ENCODE measurements around the gene SLC38A1. TPM values are rescaled to one million over a fixed set of nuclear protein-coding genes. Genes with fewer than 3 reads are reported as not detected.

The SLC38A1 gene
- total RNA-seq, 2 donors from 2014 or later = 79.6 to 116 TPM

- Histone ChIP-seq H3K4me1 (peaks cover 0 to 24% of the 10 kb centered on the region in 2 donors), H3K27ac (no peak overlapping the region), H3K9me3 (no peaks in the 10 kb centered on the region), H3K36me3 (no peaks in the 10 kb centered on the region), H3K4me3 (no peak overlapping the region), H3K27me3 (no peaks in the 10 kb centered on the region)
- DNase-seq (ENCODE audit: low spot score) = no peak
- TF ChIP-seq, protein P1, sequence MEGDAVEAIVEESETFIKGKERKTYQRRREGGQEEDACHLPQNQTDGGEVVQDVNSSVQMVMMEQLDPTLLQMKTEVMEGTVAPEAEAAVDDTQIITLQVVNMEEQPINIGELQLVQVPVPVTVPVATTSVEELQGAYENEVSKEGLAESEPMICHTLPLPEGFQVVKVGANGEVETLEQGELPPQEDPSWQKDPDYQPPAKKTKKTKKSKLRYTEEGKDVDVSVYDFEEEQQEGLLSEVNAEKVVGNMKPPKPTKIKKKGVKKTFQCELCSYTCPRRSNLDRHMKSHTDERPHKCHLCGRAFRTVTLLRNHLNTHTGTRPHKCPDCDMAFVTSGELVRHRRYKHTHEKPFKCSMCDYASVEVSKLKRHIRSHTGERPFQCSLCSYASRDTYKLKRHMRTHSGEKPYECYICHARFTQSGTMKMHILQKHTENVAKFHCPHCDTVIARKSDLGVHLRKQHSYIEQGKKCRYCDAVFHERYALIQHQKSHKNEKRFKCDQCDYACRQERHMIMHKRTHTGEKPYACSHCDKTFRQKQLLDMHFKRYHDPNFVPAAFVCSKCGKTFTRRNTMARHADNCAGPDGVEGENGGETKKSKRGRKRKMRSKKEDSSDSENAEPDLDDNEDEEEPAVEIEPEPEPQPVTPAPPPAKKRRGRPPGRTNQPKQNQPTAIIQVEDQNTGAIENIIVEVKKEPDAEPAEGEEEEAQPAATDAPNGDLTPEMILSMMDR (IDR thresholded peaks at IDR 0.05) = no peak
Measured at GRCh38 chr12:46219132-46219876, 49.5 kb downstream of the SLC38A1 start.

GRCh38 chr12:46218322-46219095, 50.3 kb downstream of the SLC38A1 start:
- no peak for DNase-seq (ENCODE audit: low spot score)
- no peak overlapping the region for H3K4me3 ChIP-seq
- H3K9me3 ChIP-seq = no peaks in the 10 kb centered on the region
- peaks cover 0 to 24% of the 10 kb centered on the region in 2 donors for H3K4me1 ChIP-seq
- H3K27ac ChIP-seq = no peak overlapping the region
- TF ChIP-seq, protein P1 (IDR thresholded peaks at IDR 0.05) = no peak
- no peaks in the 10 kb centered on the region for H3K36me3 ChIP-seq
- H3K27me3 ChIP-seq = no peaks in the 10 kb centered on the region

DNA sequence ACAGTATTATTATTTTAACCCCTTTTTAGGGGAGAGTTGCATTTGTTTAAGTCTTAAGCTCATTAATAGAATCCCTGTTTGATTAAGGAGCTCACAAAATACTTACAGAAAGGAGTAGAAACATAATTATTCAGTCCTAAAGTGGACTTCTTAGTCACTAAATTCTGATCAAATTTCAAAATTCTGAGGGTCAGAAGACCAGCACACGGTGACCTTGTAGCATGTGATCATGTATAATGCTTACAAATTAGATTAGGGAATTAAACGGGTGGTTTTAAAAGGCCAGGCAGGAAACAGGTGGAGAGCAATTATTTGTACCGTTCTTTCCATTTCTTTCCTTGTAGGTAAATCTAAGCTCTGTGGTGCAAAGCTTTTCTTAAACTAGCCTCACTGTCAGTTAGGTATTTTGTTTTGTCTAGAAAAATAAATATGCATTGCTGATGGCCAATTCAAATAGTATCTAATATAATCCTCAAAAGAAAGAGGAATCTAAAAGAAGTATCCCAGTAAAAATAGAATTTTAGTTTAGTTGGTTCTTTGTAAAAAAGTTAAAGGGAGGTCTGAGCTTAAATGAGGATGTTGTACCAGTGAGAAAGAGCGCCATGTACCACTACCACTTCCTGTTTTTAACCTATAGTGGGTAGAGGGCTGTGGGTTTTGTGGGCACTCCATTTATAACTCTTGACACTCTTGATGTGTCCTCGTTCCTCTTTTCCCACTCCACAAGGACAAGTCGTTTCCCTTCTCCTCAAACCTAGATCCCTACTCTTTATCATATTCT, 51.1 kb downstream of the SLC38A1 start:
- TF ChIP-seq, protein P1 (IDR thresholded peaks at IDR 0.05) = no peak
- Histone ChIP-seq H3K27ac (no peak overlapping the region), H3K4me3 (no peak overlapping the region), H3K27me3 (no peaks in the 10 kb centered on the region), H3K9me3 (no peaks in the 10 kb centered on the region), H3K36me3 (no peaks in the 10 kb centered on the region), H3K4me1 (peaks cover 0 to 24% of the 10 kb centered on the region in 2 donors)
- DNase-seq (ENCODE audit: low spot score) = no peak

DNA sequence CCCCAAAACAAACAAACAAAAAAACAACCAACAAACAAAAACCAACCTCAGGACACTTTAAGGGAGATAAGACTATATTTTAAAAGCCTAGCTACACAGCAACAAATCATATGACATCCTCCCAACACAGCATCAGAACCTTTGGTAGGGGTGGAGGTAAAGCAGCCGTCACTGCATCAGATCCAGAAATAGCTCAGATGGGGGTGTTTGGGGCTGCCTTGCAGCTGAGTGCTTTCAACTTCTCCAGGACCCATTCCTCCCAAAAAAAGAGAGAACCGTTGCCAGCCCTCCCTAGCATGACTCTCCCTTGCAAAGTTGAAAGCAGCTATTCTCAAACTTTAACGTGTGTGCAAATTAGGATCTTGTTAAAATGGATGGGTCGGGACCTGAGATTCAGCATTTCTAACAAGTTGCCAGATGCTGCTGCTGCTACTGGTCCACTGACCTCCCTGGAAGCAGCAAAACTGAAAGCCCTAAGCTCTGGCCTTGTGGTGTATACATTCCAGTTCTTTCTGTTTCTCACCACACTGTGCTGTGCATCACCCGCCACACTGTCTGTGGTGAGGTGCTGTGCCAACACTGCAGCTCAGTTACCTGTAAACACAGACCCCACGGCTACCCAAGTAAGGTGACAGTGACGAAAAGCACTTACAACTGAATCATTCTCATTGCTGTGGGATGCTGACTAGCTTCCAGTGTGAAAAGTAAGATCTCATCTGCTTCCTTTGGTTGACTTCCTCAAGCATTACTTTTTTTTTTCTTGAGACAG, 54.0 kb downstream of the SLC38A1 start:
- peaks cover 0 to 15% of the 10 kb centered on the region in 2 donors for H3K4me1 ChIP-seq
- no peaks in the 10 kb centered on the region for H3K36me3 ChIP-seq
- H3K9me3 ChIP-seq = no peaks in the 10 kb centered on the region
- TF ChIP-seq, protein P1 (IDR thresholded peaks at IDR 0.05) = no peak
- no peaks in the 10 kb centered on the region for H3K27me3 ChIP-seq
- DNase-seq (ENCODE audit: low spot score) = no peak
- H3K4me3 ChIP-seq = no peak overlapping the region
- no peak overlapping the region for H3K27ac ChIP-seq
